HEK293T (cell line): ENCODE results near the gene JMJD8.

Experiments
- CTCF ChIA-PET: fragments of 350-600 bp; formaldehyde crosslinking; extraction: SDS; loops from one replicate; lab custom pipeline; 2021; ENCODE audit warnings: antibody characterized with exemption, inconsistent platforms; lab: Yijun Ruan, JAX
- POLR2A ChIA-PET: fragments of 350-600 bp; formaldehyde crosslinking; extraction: SDS; loops from one replicate; lab custom pipeline; 2020; ENCODE audit warnings: antibody characterized with exemption, inconsistent platforms; lab: Yijun Ruan, JAX
- DNase-seq: peaks from one replicate; pipeline ENCODE4 v3.0.0; 2012; ENCODE audit warnings: mixed read lengths; ENCODE audit errors: extremely low spot score
- ARNT ChIP-seq: fragments of 450-650 bp; IDR thresholded peaks from 2 replicates; pipeline ENCODE4 v1.6.1; 2017; ENCODE audit warnings: mild to moderate bottlenecking
- BHLHE40 ChIP-seq: fragments of 450-650 bp; IDR thresholded peaks from 2 replicates; pipeline ENCODE4 v1.6.1; 2016; ENCODE audit warnings: mild to moderate bottlenecking, moderate library complexity, borderline replicate concordance
- CTBP1 ChIP-seq: fragments of 450-650 bp; IDR thresholded peaks from 2 replicates; pipeline ENCODE4 v1.6.1; 2016; ENCODE audit warnings: borderline replicate concordance
- ELF4 ChIP-seq: fragments of 450-650 bp; IDR thresholded peaks from 2 replicates; pipeline ENCODE4 v1.6.1; 2017; ENCODE audit warnings: antibody characterized with exemption
- FOXA1 ChIP-seq: fragments of 450-650 bp; IDR thresholded peaks from 2 replicates; pipeline ENCODE4 v1.6.1; 2016; ENCODE audit warnings: mild to moderate bottlenecking
- FOXK2 ChIP-seq: fragments of 450-650 bp; IDR thresholded peaks from 2 replicates; pipeline ENCODE4 v1.6.1; 2016; ENCODE audit warnings: mild to moderate bottlenecking
- FOXM1 ChIP-seq: fragments of 450-650 bp; IDR thresholded peaks from 2 replicates; pipeline ENCODE4 v1.6.1; 2017; ENCODE audit warnings: mild to moderate bottlenecking, borderline replicate concordance
- HDGF ChIP-seq: fragments of 450-650 bp; IDR thresholded peaks from 2 replicates; pipeline ENCODE4 v1.6.1; 2017; ENCODE audit warnings: antibody characterized with exemption, borderline replicate concordance
- L3MBTL2 ChIP-seq: fragments of 450-650 bp; conservative IDR thresholded peaks from 2 replicates; pipeline ENCODE4 v1.6.1; 2016; ENCODE audit warnings: mild to moderate bottlenecking
- LEF1 ChIP-seq: fragments of 450-650 bp; IDR thresholded peaks from 2 replicates; pipeline ENCODE4 v1.6.1; 2017; ENCODE audit warnings: mild to moderate bottlenecking, borderline replicate concordance
- NFRKB ChIP-seq: fragments of 450-650 bp; IDR thresholded peaks from 2 replicates; pipeline ENCODE4 v1.6.1; 2016; ENCODE audit warnings: mild to moderate bottlenecking, moderate library complexity
- SP1 ChIP-seq: fragments of 450-650 bp; IDR thresholded peaks from 2 replicates; pipeline ENCODE4 v1.6.1; 2017
- SUZ12 ChIP-seq: fragments of 450-650 bp; IDR thresholded peaks from 2 replicates; pipeline ENCODE4 v1.6.1; 2016; ENCODE audit warnings: mild to moderate bottlenecking
- TARDBP ChIP-seq: fragments of 450-650 bp; IDR thresholded peaks from 2 replicates; pipeline ENCODE4 v1.6.1; 2016
- ZNF384 ChIP-seq: fragments of 450-650 bp; IDR thresholded peaks from 2 replicates; pipeline ENCODE4 v1.6.1; 2016
- TF ChIP-seq, protein P1 (sequence below): fragments of 450-650 bp; IDR thresholded peaks from 2 replicates; pipeline ENCODE4 v1.6.1; 2016

The JMJD8 gene

DNA sequence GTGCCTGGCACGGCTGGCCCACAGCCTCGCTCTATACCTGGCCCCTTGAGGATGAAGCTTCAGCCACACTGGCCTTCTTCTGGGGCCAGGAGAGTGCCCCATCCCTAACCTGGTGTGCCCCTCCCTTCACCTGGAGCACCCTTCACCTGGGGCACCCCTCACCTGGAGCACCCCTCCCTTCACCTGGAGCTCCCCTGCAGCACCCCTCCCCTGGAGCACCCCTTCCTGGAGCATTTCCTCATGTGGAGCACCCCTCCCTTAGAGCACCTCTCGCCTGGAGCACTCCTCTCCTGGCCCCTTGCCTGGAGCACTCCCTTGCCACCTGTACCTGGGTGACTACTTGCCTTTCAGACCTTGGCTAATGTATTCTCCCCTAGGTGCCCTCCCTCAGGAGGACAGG is 23.9 kb upstream of the JMJD8 start:
- CTCF ChIA-PET: interaction anchor here (1.0 kb wide), 1 partner anchor 59 kb away, joined by 3 read pairs; the partner anchor contains the start of gene WDR90
- DNase-seq: no peak
- POLR2A ChIA-PET: interaction anchor here (1.2 to 2.0 kb wide), 3 partner anchors 11 to 17 kb away, joined by 4 to 8 read pairs (median 5); partner anchors contain the start of genes ANTKMT and WDR24
- TF ChIP-seq TARDBP (no peak), ZNF384 (no peak), CTBP1 (no peak), FOXM1 (no peak)

DNA sequence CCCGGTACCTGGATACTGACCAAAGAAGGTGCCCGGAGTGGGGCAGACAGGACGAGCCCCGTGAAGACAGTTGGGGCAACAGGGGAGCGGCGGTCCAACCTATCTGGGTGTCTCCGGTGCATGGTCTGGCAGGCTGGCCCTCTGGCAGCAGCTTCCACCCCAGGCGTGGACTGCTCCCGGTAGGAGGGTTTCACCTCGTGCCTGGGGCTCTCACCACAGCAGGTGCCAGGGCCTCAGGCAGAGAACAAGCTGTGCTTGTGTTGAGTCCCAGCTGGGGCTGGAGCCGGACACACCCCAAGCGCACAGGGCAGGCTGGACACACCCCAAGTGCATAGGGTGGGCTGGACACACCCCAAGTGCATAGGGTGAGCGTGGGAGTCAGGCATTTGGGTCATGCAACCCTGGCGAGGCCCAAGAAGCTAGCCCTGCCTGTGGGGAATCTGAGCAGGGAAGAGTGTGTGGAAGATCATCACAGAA is 23.0 kb upstream of the JMJD8 start:
- CTCF ChIA-PET: interaction anchor here (0.6 kb wide), 1 partner anchor 350 kb away, joined by 4 read pairs; no protein-coding TSS in a partner anchor
- no peak for TF ChIP-seq TARDBP
- no peak for TF ChIP-seq NFRKB
- TF ChIP-seq LEF1: no peak
- TF ChIP-seq FOXA1: no peak
- no peak for TF ChIP-seq L3MBTL2
- TF ChIP-seq BHLHE40: no peak
- TF ChIP-seq FOXM1: no peak
- no peak for TF ChIP-seq CTBP1
- TF ChIP-seq ELF4: no peak
- TF ChIP-seq, protein P1, sequence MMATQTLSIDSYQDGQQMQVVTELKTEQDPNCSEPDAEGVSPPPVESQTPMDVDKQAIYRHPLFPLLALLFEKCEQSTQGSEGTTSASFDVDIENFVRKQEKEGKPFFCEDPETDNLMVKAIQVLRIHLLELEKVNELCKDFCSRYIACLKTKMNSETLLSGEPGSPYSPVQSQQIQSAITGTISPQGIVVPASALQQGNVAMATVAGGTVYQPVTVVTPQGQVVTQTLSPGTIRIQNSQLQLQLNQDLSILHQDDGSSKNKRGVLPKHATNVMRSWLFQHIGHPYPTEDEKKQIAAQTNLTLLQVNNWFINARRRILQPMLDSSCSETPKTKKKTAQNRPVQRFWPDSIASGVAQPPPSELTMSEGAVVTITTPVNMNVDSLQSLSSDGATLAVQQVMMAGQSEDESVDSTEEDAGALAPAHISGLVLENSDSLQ: no peak
- no peak for TF ChIP-seq HDGF
- no peak for TF ChIP-seq ARNT
- TF ChIP-seq SP1: no peak
- no peak for TF ChIP-seq SUZ12
- no peak for TF ChIP-seq ZNF384
- no peak for TF ChIP-seq FOXK2
- POLR2A ChIA-PET: interaction anchor here (0.9 to 2.0 kb wide), 6 partner anchors 12 to 25 kb away, joined by 4 to 8 read pairs (median 5); partner anchors contain the start of genes ANTKMT and WDR24
- no peak for DNase-seq

DNA sequence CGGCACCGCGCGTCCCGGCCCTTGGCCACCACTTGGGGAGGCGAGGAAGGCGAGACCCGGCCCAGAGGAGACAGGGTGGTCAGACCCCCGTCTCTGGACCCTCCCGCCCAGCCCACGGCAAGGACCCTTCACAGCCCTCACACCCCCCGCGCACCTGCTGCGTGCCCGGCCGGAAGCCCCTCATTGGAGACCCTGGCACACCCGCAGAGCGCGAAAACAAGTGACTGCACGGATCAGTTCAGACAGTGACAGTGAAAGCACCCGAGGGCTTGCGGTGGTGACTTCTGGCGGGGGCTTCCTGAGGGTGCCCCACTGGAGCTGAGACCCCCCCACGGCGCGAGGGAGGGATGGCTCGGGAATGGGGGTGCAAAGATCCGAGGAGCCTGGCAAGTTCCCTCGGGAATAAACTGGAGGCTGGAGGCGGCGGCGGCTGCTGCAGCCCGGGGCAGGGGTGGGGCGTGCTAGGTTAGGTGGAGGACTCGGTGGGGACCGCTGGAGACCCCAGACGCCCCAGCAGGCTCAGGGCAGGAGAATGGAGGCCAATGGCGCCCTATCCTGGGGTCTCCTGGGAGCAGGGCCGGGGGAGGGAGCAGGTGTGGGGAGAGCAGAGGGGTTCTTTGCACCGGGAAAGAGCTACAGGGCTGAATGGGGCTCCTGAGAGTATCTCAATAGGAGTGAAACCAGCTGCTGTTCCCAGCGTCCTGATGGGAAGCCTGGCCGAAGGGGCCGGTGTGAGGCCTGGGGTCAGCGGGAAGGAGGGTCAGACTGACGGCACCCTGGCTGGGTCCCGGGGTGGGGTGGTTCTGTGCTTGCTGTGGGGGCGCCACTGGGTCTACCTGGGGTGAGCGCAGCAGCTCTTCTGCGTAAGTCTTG is 22.3 kb upstream of the JMJD8 start:
- CTCF ChIA-PET: interaction anchor here (1.0 kb wide), 1 partner anchor 11 kb away, joined by 3 read pairs; no protein-coding TSS in a partner anchor
- POLR2A ChIA-PET: interaction anchor here (0.9 to 2.0 kb wide), 4 partner anchors 15 to 25 kb away, joined by 4 to 8 read pairs (median 5); partner anchors contain the start of genes ANTKMT and WDR24
- no peak for TF ChIP-seq LEF1
- no peak for TF ChIP-seq FOXK2
- no peak for TF ChIP-seq NFRKB
- no peak for TF ChIP-seq SP1
- TF ChIP-seq, protein P1: no peak
- TF ChIP-seq BHLHE40: no peak
- no peak for TF ChIP-seq TARDBP
- no peak for TF ChIP-seq FOXA1
- TF ChIP-seq ARNT: no peak
- no peak for TF ChIP-seq ELF4

DNA sequence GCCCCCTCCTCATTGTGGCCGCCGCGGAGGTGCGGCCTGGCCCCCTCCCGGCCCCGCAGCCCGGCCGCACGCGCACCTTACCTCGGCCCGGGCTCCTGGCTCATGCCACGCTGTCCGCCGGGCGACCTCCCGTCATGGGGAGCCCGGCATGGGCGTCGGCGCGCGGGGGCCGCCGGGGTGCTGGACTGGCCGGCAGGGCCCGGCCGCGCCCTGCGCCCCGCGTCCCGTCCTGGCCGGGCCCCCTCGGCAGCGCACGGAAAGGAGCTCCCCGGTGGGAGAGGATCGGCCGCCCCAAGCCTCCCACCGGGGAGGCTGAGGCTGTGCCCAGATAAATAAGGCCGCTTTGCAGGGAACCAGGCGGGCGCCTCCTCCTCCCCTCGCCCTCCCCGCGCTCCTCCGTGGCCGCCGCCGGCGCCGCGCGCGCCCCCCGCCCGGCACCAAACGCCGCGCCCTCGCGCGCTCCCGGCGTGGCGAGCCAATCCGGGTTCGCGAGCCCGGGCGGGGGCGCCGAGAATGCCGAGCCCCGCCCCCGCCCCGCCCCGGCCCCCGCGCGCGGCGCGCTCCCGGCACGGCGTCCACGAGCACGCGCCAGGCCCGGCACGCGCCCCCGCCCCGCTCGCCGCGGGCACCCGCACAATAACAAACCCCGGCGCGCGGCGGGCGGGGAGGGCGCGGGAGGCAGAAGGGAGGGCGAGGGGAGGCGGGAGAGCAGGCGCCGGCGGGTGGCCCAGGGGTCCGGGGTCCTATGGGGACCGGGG is 21.5 kb upstream of the JMJD8 start, which contains the start of gene FBXL16:
FBXL16 (minus strand) TSS at position 371 of the 758 bp plus-strand sequence. CDS start 8,396 bp downstream, outside the sequence.
- ChIA-PET POLR2A (interaction anchor here (1.3 kb wide), 1 partner anchor 16 kb away, joined by 5 read pairs; the partner anchor contains the start of gene ANTKMT), CTCF (interaction anchor here (1.0 kb wide), 1 partner anchor 10 kb away, joined by 3 read pairs; no protein-coding TSS in a partner anchor)
- TF ChIP-seq ARNT: no peak
- TF ChIP-seq SP1: no peak
- no peak for TF ChIP-seq HDGF
- TF ChIP-seq TARDBP: no peak
- peak; percentile 76 for DNase-seq

More for the DNA sequence above, 22.3 kb upstream of the JMJD8 start:
- no peak for DNase-seq

DNA sequence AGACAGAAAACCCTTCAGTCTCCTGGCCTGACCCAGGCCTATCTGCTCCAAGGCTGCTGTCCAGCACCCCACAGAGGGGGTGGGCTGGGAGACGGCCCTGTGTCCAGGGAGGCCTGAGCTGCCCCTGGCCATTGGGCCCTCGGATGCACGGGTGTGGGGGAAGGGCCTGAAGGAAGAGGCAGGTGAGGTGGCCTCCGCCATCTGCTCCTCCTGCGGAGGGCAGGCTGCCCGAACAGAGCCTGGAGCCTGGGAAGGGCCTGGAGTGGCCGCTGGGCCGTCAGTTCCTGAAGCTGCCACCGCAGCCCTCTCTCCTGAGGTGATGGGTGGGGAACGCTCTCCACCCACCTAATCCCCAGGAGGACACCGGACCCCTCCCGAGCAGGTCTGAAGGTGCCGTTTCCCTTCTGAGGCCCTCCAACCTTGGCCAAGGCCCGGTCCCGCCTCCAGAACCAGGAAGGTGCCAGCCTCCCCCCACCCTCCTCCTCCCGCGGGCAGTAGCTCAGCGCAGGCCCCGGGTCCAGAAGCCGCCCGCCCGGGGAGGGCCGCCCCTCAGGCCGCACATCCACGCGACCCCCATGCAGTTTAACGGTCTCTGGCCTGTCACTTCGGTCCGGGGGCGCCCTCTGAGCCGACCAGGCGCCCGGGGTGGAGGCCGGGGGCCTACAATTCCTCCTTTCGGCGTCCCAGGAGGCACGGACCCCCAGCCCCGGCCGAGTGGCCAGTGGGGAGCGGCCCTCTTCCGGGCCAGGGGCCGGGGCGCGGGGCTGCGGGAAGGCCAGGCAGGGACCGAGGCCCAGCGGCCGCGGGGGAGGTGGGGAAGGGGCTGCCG is 20.6 kb upstream of the JMJD8 start:
- ChIA-PET CTCF (interaction anchor here (1.0 kb wide), 1 partner anchor 9 kb away, joined by 3 read pairs; no protein-coding TSS in a partner anchor), POLR2A (interaction anchor here (3.8 kb wide), 1 partner anchor 15 kb away, joined by 16 read pairs; the partner anchor contains the start of gene WDR24)
- no peak for TF ChIP-seq ELF4
- DNase-seq: no peak
